ENCODE measurements around the gene STPG4.

The STPG4 gene

DNA sequence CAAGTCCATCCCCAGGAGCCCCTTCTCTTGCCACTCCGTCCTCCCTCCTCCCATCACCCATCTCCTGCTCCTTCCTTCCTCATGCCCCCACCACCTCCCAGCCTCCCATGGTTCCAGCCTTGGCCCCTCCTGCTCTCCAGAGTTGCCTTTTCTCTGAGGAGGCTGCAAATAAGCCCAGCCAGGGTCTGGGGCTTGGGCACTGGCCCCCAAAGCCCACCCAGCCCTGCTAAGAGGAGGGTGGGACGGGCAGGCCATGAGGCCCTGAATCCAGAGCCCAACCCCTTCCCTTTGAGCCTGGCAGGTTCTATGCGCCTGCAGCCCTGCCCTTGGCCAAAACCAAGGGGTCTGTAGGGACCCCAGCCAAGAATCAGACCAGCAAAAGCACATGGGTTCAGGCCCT is 71.6 kb downstream of the STPG4 start:
- Mint-ChIP-seq H3K4me1 (ENCODE audit: low read depth) (peaks cover 74% of the 10 kb centered on the region), H3K36me3 (ENCODE audit: low read depth) (peaks cover 6% of the 10 kb centered on the region), H3K27ac (peak overlapping the region; percentile 87), H3K9me3 (no peaks in the 10 kb centered on the region), H3K27me3 (no peaks in the 10 kb centered on the region), H3K4me3 (peak overlapping the region; percentile 43)
- intact Hi-C loops (cut with micrococcal nuclease) = no loop called here

DNA sequence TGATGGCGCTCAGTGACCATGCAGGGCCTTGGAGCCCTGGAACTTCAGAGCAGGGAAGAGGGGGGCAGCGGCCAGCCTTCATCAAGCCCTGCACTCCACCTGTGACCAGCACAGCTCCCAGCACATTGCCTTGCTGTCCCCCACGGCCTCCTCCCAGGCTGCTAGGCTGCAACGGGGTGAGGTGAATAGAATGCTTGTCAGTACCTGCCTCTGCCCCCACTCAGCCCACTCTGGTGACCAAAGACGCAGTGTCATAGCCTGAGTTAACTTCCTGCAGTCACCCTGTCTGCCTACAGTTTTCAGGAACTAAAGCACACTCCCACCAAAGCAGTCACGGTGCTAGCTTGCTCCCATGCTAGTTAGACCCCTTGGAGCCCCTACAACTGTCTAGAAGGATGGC is 72.1 kb downstream of the STPG4 start:
- Mint-ChIP-seq H3K36me3 (ENCODE audit: low read depth) (peaks cover 11% of the 10 kb centered on the region), H3K27ac (peak overlapping the region; percentile 87), H3K27me3 (no peaks in the 10 kb centered on the region), H3K4me3 (no peak overlapping the region), H3K9me3 (no peaks in the 10 kb centered on the region), H3K4me1 (ENCODE audit: low read depth) (peaks cover 79% of the 10 kb centered on the region)
- intact Hi-C loops (cut with micrococcal nuclease) = no loop called here

DNA sequence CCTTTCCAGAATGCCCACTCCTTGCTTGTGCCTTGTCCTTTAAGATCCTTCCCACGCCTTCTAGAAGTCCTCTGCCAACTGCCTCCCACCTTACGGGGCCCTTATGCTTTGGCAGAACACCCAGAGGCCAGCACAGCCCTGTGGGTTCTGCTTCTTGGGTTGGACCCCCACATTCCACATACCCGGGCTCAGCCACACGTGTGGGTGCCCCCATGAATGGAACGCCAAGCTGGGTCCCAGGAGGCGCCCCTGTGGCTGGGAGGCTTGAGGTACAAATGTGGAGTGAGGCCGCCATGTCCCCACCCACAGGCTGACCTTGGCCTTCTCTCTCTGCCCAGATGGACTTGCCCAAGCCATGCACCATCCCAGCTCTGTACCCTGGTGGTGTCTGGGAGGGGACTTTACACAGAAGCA is 74.2 kb downstream of the STPG4 start:
- Mint-ChIP-seq H3K27ac (peak overlapping the region; percentile 98), H3K4me3 (no peak overlapping the region), H3K36me3 (ENCODE audit: low read depth) (peaks cover 32% of the 10 kb centered on the region), H3K9me3 (no peaks in the 10 kb centered on the region), H3K4me1 (ENCODE audit: low read depth) (peaks cover 92% of the 10 kb centered on the region), H3K27me3 (no peaks in the 10 kb centered on the region)
- intact Hi-C loops (cut with micrococcal nuclease) = no loop called here

DNA sequence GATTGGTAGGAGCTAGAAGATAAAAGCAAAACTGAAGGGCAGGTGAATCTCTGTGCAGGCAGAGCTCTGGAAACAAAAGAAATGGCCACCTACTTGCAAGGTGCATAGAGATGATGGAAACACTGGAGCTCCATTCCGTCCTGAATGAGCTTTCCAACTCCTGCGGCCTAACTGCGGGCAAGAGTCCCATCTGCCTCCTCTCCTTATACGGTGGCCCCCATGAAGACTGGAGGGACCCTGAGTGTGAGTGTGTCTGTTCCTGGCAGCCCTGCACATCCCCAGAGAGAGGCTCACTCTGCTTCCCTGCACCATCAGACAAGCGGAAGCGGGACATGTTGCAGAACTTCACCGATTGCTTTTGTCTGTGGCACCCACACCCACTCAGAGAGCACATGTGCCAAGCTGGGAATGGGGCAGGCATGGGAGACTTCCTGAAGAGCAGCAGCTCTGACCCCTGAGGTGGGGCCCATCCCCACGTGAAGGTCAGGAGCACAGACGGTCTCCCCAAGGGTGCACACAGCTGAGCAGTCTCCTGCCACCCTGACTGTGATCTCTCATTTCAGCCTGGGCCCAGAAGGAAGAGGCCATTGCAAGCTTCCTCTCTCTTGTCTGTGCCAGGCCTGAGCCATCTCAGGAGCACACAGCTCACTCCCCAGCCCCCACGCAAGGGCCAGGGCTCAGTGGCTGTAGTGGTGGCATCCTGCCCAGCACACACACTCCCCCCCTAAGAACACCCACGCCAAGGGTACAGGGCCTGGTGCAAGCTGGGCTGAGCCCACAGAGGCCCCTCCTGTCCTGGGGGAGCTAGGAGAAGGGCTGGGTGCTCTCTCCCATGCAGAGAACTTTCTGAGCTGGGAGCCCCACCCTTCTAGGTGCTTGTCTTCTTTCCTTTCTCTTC is 75.3 kb downstream of the STPG4 start:
- peaks cover 91% of the 10 kb centered on the region for H3K4me1 Mint-ChIP-seq (ENCODE audit: low read depth)
- peak overlapping the region; percentile 98 for H3K27ac Mint-ChIP-seq

DNA sequence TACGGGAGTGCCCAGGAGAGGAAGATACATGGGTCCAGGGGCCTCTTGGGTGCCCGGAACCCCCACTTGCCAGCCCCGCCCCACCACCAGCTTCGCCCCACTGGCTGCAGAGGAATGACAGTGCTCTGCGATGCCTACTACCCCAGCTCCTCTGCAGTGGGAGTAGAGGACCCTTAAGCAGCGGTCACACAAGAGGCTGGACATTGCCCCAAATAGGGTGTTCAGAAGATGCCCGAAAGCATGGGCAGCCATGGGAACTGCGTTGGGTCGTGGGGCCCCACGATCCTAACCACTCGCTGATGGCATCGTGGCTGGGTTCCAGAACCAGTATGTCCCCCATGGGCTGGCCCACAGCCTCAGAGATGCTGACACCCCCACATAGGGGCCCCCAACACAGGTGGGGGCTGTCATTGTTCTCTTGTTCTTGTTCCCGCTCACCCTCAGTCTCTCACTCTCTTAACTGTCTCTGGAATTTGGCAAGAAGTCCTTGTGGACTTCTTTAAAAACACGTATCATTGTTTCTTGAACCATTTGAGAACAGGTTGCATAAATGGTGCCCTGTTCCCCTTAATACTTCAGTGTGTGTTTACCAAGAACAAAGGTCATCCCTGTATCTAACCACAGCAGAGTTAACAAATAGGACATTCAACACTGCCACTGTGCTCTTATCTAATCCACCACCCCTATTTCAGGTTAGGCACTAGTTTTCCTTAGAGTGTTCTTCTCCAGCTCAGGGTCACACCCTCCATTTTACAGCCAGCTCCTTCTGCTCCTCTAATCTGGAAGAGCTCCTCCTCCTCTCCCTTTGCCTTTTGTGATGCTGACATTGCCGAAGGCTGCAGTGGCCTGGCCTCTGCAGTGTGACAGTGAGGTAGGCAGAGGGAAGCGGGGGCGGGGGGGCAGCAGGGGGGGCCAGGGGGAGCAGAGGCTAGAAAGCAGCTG is 76.3 kb downstream of the STPG4 start:
- Mint-ChIP-seq H3K4me1 (ENCODE audit: low read depth) (peaks cover 91% of the 10 kb centered on the region), H3K9me3 (no peaks in the 10 kb centered on the region), H3K4me3 (peak overlapping the region; percentile 26), H3K27ac (peak overlapping the region; percentile 98), H3K36me3 (ENCODE audit: low read depth) (peaks cover 53% of the 10 kb centered on the region), H3K27me3 (no peaks in the 10 kb centered on the region)
- intact Hi-C loops (cut with micrococcal nuclease) = no loop called here

More for the DNA sequence above, 75.3 kb downstream of the STPG4 start:
- Mint-ChIP-seq H3K27me3 (no peaks in the 10 kb centered on the region), H3K4me3 (no peak overlapping the region), H3K9me3 (no peaks in the 10 kb centered on the region), H3K36me3 (ENCODE audit: low read depth) (peaks cover 44% of the 10 kb centered on the region)
- intact Hi-C loops (cut with micrococcal nuclease) = no loop called here

DNA sequence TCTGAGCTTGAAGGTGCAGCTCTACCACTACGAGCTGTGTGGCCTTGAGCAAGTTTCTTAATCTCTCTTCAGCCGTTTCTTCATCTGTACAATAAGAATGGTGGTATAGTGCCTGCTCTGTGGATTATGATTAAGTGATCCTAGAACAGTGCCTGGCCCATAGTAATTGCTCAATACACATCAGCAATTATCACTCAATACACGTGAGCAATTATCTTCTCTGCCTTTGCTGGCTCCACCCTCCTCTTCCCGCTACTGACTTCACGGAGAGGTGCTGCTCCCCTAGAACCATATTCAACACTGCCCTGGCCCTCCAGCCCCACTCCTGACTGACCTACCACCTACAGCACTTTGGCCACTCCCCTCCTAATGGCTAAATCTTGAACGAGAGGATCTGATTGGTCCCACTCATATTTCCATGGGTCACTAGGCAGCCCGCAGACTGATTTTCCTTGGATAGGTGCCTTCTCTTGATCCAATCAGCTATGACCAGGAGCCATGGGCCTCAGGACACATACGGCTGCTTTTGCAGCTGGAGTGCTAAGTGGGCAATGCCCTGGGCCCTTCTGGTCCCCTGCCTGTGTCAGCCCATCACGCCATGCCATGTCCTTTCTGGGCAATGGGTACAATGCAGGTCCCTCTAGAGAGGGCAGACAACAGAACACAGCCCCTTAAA is 77.5 kb downstream of the STPG4 start:
- Mint-ChIP-seq H3K9me3 (no peaks in the 10 kb centered on the region), H3K36me3 (ENCODE audit: low read depth) (peaks cover 65% of the 10 kb centered on the region), H3K27me3 (no peaks in the 10 kb centered on the region), H3K4me1 (ENCODE audit: low read depth) (peaks cover 91% of the 10 kb centered on the region), H3K4me3 (no peak overlapping the region), H3K27ac (peak overlapping the region; percentile 98)
- intact Hi-C loops (cut with micrococcal nuclease) = no loop called here

DNA sequence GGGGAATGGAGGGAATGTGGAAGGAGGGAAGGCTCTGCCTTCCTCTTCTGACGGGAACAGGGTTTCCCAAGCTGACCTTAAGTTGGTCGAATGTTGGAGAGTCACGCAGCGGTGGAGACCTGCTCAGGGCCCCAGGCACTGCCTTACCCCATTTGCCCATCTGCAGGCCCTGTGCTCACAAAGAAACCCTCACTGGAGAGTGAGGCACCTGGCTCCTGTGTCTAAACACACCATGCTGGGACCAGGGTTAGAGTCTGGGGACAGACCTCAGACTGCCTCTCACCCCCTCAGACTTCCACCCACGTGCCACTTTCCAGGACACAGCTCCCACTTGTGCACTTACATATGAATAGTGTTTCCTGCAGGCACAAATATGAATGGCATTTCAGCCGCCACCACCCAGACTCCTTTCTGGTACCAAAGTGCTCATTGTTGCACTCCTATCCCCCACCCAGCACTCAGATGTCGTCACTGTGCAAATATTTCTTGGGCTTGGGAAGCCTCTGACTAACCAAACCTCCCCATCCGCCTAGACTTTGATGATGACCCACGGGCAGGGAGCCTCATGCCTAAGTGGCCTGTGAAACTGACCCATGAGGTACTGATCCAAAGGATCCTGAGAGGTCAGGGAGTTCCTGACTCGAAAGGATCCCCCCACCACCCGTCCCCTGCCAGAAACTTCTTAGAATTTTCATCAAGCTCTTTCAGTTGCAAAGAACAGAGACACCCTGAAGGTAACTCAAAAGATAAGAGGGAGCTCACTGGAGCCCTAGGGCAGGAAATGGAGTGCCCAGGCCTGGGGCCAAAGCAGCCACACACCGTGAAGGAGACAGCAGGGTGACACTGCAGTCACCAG is 78.3 kb downstream of the STPG4 start:
- H3K27me3 Mint-ChIP-seq = no peaks in the 10 kb centered on the region
- no peaks in the 10 kb centered on the region for H3K9me3 Mint-ChIP-seq
- no peak overlapping the region for H3K4me3 Mint-ChIP-seq
- peaks cover 72% of the 10 kb centered on the region for H3K36me3 Mint-ChIP-seq (ENCODE audit: low read depth)
- peaks cover 93% of the 10 kb centered on the region for H3K4me1 Mint-ChIP-seq (ENCODE audit: low read depth)
- intact Hi-C loops (cut with micrococcal nuclease) = no loop called here
- peak overlapping the region; percentile 98 for H3K27ac Mint-ChIP-seq

DNA sequence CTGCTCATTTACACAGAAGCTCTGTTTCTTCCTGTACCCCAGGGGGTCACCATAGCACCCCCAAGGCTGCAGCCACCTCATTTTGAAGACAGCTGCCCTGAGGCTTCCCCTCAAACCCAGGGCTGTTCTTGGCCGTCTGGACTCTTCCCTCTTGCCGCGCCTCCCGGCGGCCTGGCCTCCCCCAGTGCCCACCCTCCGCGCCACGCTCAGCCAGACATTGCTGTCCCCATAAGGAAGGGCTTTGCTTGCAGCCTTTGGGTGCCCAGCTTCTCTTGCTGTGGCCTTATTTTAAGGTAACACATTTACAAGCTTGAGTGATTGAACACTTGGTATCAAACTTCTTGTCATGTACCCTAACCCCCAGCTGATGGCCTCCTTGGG is 79.0 kb downstream of the STPG4 start:
- Mint-ChIP-seq H3K4me1 (ENCODE audit: low read depth) (peaks cover 99% of the 10 kb centered on the region), H3K4me3 (no peak overlapping the region), H3K36me3 (ENCODE audit: low read depth) (peaks cover 79% of the 10 kb centered on the region), H3K27ac (peak overlapping the region; percentile 98), H3K9me3 (no peaks in the 10 kb centered on the region), H3K27me3 (no peaks in the 10 kb centered on the region)
- intact Hi-C loops (cut with micrococcal nuclease) = no loop called here

DNA sequence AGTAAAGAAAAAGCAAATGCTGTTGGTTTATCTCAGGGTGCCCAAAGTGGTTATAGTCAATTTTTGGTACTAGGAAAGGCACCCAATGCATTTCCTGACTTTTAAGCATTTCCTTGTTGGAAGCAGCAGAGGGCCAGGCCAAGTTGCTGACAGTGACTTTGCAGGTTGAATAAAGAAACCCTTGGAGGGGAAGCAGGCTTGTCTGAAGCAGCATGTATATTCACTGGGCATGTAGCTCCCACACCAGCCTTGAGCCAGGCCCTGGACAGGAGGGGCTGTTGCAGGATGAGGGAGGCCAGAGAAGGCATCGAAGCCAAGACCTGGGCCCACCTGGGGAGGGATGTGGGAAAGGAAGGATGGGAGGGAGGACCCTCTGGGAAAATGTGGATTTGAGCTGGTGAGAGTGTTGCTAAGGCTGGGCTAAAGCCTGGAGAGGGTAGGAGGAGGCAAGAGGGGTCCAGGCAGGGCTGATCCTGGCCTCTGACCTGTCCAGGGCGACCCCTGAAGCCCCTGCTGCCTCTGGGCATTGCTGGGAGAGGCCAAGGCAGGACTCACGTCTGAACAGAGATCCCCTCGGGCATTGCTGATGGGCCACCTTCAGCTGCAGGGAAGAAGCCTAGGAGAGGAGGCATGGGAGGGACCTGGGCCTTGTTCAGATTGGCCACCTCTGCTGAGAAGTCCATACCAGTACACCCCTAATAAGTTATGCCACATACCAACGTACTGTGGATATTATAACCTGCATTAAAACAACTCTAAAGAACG is 79.6 kb downstream of the STPG4 start:
- H3K9me3 Mint-ChIP-seq = no peaks in the 10 kb centered on the region
- H3K27me3 Mint-ChIP-seq = no peaks in the 10 kb centered on the region
- intact Hi-C loops (cut with micrococcal nuclease) = no loop called here
- peaks cover 99% of the 10 kb centered on the region for H3K4me1 Mint-ChIP-seq (ENCODE audit: low read depth)
- H3K27ac Mint-ChIP-seq = peak overlapping the region; percentile 98
- H3K36me3 Mint-ChIP-seq (ENCODE audit: low read depth) = peaks cover 85% of the 10 kb centered on the region
- H3K4me3 Mint-ChIP-seq = no peak overlapping the region

DNA sequence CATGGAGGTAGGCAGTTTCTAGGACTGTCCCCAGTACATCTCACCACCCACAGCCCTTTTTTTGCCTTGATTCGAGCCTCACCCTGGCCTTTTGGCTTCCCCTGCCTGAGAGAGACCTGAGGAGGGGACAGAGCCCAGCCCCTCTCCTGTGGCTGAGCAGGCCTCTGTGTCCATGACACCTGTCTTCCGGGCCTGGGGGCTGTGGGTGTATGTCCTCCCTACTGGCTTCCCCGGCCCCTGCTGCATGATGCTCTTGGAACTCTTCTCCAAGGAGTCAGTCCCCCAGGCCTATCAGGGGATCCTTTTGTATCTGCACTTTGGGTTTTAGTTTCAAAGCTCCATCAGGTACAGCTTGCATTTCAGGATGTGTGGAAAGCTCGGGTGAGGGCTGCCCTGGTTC is 80.4 kb downstream of the STPG4 start:
- Mint-ChIP-seq H3K4me1 (ENCODE audit: low read depth) (peaks cover 99% of the 10 kb centered on the region), H3K27me3 (no peaks in the 10 kb centered on the region), H3K36me3 (ENCODE audit: low read depth) (peaks cover 94% of the 10 kb centered on the region), H3K9me3 (no peaks in the 10 kb centered on the region), H3K4me3 (no peak overlapping the region), H3K27ac (peak overlapping the region; percentile 98)
- intact Hi-C loops (cut with micrococcal nuclease) = no loop called here

DNA sequence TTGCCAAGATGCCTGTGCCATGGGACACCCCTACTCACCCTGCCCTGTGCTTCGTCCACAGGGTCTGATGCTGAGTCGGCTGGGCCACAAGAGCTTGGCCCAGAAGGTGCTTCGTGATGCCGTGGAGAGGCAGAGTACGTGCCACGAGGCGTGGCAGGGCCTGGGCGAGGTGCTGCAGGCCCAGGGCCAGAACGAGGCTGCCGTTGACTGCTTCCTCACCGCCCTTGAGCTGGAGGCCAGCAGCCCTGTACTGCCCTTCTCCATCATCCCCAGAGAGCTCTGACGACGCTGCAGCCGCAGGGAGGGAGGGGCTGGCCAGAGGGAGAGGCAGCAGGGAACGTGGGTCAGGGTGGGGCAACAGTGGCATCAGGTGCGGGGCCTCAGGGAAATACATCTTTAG is 81.5 kb downstream of the STPG4 start:
- Mint-ChIP-seq H3K27me3 (no peaks in the 10 kb centered on the region), H3K4me1 (ENCODE audit: low read depth) (peaks cover 99% of the 10 kb centered on the region), H3K36me3 (ENCODE audit: low read depth) (peaks cover 99% of the 10 kb centered on the region), H3K27ac (peak overlapping the region; percentile 98), H3K9me3 (no peaks in the 10 kb centered on the region), H3K4me3 (peak overlapping the region; percentile 35)
- intact Hi-C loops (cut with micrococcal nuclease) = loop anchor here (2.0 kb wide), 1 partner anchor 17 kb away; no protein-coding TSS in a partner anchor

DNA sequence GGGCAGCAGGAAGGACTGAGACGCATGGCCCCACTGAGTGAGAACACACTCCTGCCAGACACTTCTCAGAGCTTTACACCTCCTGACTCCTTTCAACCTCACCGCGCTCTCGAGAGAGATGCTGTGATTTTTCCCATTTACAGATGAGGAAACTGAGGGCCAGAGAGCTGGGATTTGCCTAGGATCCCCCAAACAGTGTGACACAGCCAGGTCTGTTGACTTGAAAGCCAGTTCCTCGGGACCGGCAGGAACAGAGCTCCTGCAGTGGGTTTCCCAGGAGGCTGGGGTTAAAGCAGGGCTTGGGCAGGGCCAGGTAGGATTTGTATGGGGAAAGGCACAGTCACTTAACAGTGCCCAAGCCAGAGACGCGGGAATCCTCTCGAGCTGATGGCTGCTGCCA is 81.9 kb downstream of the STPG4 start:
- H3K27ac Mint-ChIP-seq = peak overlapping the region; percentile 98
- H3K36me3 Mint-ChIP-seq (ENCODE audit: low read depth) = peaks cover 99% of the 10 kb centered on the region
- intact Hi-C loops (cut with micrococcal nuclease) = loop anchor here (2.0 kb wide), 1 partner anchor 16 kb away; no protein-coding TSS in a partner anchor
- H3K4me1 Mint-ChIP-seq (ENCODE audit: low read depth) = peaks cover 99% of the 10 kb centered on the region
- H3K4me3 Mint-ChIP-seq = peak overlapping the region; percentile 30
- no peaks in the 10 kb centered on the region for H3K27me3 Mint-ChIP-seq
- H3K9me3 Mint-ChIP-seq = no peaks in the 10 kb centered on the region
